Uterus (tissue), 2 donors: ENCODE measurements around the gene ACCS.

Experiments used
- POLR2A ChIP-seq, 2 donors: fragments of 450-650 bp; IDR thresholded peaks; one replicate each; pipeline ENCODE4 v1.6.1; 2016; ENCODE audit warnings: antibody characterized with exemption in 2 of 2, mild to moderate bottlenecking in 1 of 2, moderate library complexity in 1 of 2
- TF ChIP-seq, protein P1 (sequence below), 4 experiments: fragments of 200-600 bp in 2 of 4; fragments of 450-650 bp in 2 of 4; sonication (generic) in 2 of 4; IDR thresholded peaks; one replicate each; pipeline ENCODE4 v1.5.1; 2016 to 2019; ENCODE audit warnings: antibody characterized with exemption in 4 of 4, mild to moderate bottlenecking in 2 of 4, moderate library complexity in 1 of 4

DNA sequence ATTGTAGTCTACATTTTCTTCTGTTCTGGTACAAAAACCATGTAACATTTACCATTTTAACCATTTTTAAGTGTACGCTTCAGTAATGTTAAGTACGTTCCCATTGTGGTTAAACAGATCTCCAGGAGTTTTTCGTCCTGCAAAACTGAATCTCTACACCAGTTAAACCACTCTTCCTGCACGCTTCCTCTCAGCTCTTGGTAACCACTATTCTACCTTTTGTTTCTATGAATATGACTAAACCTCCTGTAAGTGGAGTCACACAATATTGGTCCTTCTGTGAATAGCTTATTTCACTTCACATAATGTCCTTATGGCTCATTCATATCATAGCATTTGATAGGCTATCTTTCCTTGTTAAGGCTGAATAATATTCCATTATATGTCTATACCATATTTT lies 22.3 kb downstream of the ACCS start:
- no peak for TF ChIP-seq POLR2A (IDR thresholded peaks at IDR 0.05)
- TF ChIP-seq, protein P1, sequence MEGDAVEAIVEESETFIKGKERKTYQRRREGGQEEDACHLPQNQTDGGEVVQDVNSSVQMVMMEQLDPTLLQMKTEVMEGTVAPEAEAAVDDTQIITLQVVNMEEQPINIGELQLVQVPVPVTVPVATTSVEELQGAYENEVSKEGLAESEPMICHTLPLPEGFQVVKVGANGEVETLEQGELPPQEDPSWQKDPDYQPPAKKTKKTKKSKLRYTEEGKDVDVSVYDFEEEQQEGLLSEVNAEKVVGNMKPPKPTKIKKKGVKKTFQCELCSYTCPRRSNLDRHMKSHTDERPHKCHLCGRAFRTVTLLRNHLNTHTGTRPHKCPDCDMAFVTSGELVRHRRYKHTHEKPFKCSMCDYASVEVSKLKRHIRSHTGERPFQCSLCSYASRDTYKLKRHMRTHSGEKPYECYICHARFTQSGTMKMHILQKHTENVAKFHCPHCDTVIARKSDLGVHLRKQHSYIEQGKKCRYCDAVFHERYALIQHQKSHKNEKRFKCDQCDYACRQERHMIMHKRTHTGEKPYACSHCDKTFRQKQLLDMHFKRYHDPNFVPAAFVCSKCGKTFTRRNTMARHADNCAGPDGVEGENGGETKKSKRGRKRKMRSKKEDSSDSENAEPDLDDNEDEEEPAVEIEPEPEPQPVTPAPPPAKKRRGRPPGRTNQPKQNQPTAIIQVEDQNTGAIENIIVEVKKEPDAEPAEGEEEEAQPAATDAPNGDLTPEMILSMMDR (IDR thresholded peaks at IDR 0.05) = no peak
